SK-N-SH treated with all-trans-retinoic acid at 6 μM for 48 hours (cell line): ENCODE results near the gene PLEKHG4B.

Experiments
- CSDC2 ChIP-seq: fragments of 250-450 bp; sonication (Bioruptor Pico); IDR thresholded peaks from 2 replicates; pipeline ENCODE4 v1.5.0; 2020; ENCODE audit warnings: mild to moderate bottlenecking, moderate library complexity
- CSRNP3 ChIP-seq: fragments of 250-450 bp; sonication (Bioruptor Pico); IDR thresholded peaks from 2 replicates; pipeline ENCODE4 v1.5.1; 2021; ENCODE audit warnings: mild to moderate bottlenecking, moderate library complexity
- PATZ1 ChIP-seq: fragments of 250-450 bp; sonication (Bioruptor Pico); IDR thresholded peaks from 2 replicates; pipeline ENCODE4 v1.8.0; 2020; ENCODE audit warnings: mild to moderate bottlenecking, moderate library complexity, borderline replicate concordance

GRCh38 chr5:74503-75109 lies 17.4 kb upstream of the PLEKHG4B start:
- TF ChIP-seq CSDC2 (CRISPR knock-in tag), result no peak
- TF ChIP-seq PATZ1 (CRISPR knock-in tag), result no peak
- TF ChIP-seq CSRNP3 (CRISPR knock-in tag), result no peak
